Neural progenitor cell (in vitro differentiated cells): ENCODE measurements around the gene OLR1.

Source experiments
- EZH2 ChIP-seq: fragments of 200-600 bp; sonication (generic); IDR thresholded peaks from 2 replicates; pipeline ENCODE4 v1.6.1; 2017; ENCODE audit warnings: antibody characterized with exemption, mild to moderate bottlenecking, moderate library complexity
- EZH2phosphoT487 ChIP-seq: fragments of 200-600 bp; sonication (generic); IDR thresholded peaks from 2 replicates; pipeline ENCODE4 v1.6.1; 2017; ENCODE audit warnings: antibody characterized with exemption
- TF ChIP-seq, protein P1 (sequence below): fragments of 200-600 bp; sonication (generic); IDR thresholded peaks from 2 replicates; pipeline ENCODE4 v1.5.1; 2017; ENCODE audit warnings: antibody characterized with exemption, mild to moderate bottlenecking

DNA sequence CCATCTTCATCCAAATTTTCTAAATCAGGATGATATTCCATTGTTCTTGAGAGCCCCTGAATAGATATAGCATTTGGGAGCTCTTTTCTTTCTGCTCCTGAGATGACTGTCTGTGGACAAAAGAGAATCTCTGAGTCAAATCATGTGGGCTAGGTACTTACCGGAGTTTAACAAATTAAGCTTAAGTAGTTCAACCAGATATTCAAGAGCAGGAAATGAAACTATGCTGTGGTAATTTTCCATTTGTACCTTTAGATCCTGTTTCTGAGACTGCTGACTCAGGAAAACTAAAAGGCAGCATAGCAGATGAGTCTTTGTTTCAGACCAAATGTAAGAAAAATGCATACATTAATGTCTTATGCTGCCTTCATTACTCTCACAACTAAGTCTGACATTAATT, 41.9 kb downstream of the OLR1 start, which contains the start of gene CLEC7A:
- TF ChIP-seq, protein P1, sequence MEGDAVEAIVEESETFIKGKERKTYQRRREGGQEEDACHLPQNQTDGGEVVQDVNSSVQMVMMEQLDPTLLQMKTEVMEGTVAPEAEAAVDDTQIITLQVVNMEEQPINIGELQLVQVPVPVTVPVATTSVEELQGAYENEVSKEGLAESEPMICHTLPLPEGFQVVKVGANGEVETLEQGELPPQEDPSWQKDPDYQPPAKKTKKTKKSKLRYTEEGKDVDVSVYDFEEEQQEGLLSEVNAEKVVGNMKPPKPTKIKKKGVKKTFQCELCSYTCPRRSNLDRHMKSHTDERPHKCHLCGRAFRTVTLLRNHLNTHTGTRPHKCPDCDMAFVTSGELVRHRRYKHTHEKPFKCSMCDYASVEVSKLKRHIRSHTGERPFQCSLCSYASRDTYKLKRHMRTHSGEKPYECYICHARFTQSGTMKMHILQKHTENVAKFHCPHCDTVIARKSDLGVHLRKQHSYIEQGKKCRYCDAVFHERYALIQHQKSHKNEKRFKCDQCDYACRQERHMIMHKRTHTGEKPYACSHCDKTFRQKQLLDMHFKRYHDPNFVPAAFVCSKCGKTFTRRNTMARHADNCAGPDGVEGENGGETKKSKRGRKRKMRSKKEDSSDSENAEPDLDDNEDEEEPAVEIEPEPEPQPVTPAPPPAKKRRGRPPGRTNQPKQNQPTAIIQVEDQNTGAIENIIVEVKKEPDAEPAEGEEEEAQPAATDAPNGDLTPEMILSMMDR = no peak
- TF ChIP-seq EZH2phosphoT487 = no peak
- TF ChIP-seq EZH2 = no peak
